Measurements from ENCODE around the gene CFAP20. TPM values are rescaled to one million over a fixed set of nuclear protein-coding genes. Genes with fewer than 3 reads are reported as not detected.

Gene CFAP20
- total RNA-seq, 1 donor from 2014 or later, result 34.5 TPM

DNA sequence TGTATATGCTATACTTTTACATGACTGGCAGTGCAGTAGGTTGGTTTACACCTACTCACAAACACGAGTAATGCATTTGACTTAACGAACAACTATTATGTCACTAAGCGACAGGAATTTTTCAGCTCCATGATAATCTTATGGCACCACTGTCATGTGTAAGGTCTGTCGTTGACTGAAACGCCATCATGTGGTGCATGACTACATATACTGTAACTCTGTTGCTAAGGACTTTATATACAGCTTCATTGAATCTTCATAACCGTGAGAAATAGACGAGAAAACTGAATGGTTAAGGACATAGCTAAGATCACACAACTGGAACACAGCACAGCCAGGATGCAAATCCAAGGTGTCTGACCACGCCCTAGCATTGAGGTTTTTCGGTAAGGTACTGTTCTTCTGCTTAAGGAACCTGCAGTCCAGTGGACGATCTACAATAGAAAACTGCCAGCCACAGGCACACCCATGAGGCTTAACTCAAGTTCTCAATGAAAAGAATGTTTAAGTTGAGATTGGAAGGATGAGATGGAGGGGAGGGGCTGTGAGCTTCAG is 3.3 kb downstream of the CFAP20 start:
- peak overlapping the region; percentile 96 for H3K27ac ChIP-seq (replicated peaks)
- intact Hi-C loops (cut with micrococcal nuclease), result loop anchor here (5.0 kb wide), 1 partner anchor 94 kb away; no protein-coding TSS in a partner anchor
- peak overlapping the region; percentile 97 for H3K4me3 ChIP-seq

DNA sequence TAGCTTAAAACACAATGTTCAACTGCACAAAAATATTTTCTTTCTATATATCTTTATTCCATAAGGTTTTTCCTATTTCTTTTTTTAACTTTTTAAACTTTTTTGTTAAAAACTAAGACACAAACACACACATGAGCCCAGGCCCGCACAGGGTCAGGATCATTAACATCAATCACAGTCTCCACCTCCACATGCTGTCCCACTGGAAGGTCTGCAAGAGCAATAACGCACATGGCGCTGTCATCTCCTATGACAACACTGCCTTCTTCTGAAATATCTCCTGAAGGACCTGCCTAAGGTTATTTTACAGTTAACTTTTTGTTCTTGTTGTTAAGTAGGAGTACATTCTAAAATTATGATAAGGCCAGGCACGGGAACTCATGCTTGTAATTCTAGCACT is 4.1 kb downstream of the CFAP20 start:
- TF ChIP-seq CTCF (IDR thresholded peaks at IDR 0.05; ENCODE audit: borderline replicate concordance), result no peak
- no peaks in the 10 kb centered on the region for H3K27me3 ChIP-seq (ENCODE audit: low read depth)
- intact Hi-C loops (cut with micrococcal nuclease), result loop anchor here (5.0 kb wide), 1 partner anchor 93 kb away; no protein-coding TSS in a partner anchor
- peak overlapping the region; percentile 96 for H3K27ac ChIP-seq (replicated peaks)
- H3K4me3 ChIP-seq, result no peak overlapping the region
- no peak for DNase-seq
- no peaks in the 10 kb centered on the region for H3K36me3 ChIP-seq
- H3K9me3 ChIP-seq (replicated peaks), result peaks cover 3% of the 10 kb centered on the region
- peaks cover 93% of the 10 kb centered on the region for H3K4me1 ChIP-seq

More for the DNA sequence above, 3.3 kb downstream of the CFAP20 start:
- H3K9me3 ChIP-seq (replicated peaks), result peaks cover 8% of the 10 kb centered on the region
- TF ChIP-seq CTCF (IDR thresholded peaks at IDR 0.05; ENCODE audit: borderline replicate concordance), result no peak
- no peaks in the 10 kb centered on the region for H3K36me3 ChIP-seq
- peaks cover 85% of the 10 kb centered on the region for H3K4me1 ChIP-seq
- DNase-seq, result no peak
- H3K27me3 ChIP-seq (ENCODE audit: low read depth), result no peaks in the 10 kb centered on the region

GRCh38 chr16:58124601-58124915 is 4.6 kb downstream of the CFAP20 start:
- no peak for TF ChIP-seq CTCF (IDR thresholded peaks at IDR 0.05; ENCODE audit: borderline replicate concordance)
- Histone ChIP-seq H3K36me3 (no peaks in the 10 kb centered on the region), H3K27me3 (ENCODE audit: low read depth) (no peaks in the 10 kb centered on the region), H3K4me1 (peaks cover 93% of the 10 kb centered on the region), H3K4me3 (no peak overlapping the region), H3K9me3 (replicated peaks) (no peaks in the 10 kb centered on the region), H3K27ac (replicated peaks) (peak overlapping the region; percentile 96)
- no peak for DNase-seq
- intact Hi-C loops (cut with micrococcal nuclease), result no loop called here

DNA sequence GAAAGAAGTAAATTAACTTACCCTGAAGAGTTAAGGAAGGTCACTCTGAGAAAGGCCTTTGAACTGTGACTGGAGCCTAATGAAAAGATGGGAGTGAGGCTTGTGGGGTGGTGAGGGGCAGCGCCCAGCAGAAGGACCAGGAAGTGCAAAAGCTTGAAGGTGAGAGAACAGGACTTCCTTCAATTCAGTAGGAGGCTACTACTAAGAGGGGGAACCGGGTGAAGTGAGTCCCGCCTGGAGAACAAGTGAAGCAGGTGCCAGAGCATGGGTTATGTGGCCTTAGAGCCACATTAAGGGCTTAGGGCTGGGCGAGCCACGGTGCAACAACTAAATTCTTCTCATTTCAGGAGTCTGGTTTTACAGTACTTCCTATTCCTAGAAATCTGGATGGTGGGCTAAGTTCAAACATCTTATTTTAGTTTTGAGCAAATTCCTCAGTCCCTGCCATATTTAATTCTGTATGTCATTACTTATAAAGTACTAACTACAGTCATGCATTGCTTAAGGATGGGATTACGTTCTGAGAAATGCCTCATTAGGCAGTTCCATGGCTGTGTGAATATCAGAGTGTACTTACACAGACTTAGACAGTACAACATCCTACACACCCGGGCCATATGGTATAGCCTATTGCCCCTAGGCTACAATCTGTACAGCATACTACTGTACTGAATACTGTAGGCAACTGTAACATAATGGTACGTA is 5.1 kb downstream of the CFAP20 start:
- Histone ChIP-seq H3K27me3 (ENCODE audit: low read depth) (no peaks in the 10 kb centered on the region), H3K9me3 (replicated peaks) (no peaks in the 10 kb centered on the region), H3K4me1 (peaks cover 97% of the 10 kb centered on the region), H3K36me3 (no peaks in the 10 kb centered on the region), H3K27ac (replicated peaks) (peak overlapping the region; percentile 96), H3K4me3 (no peak overlapping the region)
- no peak for TF ChIP-seq CTCF (IDR thresholded peaks at IDR 0.05; ENCODE audit: borderline replicate concordance)
- DNase-seq, result no peak
- intact Hi-C loops (cut with micrococcal nuclease), result loop anchor here (2.0 kb wide), 1 partner anchor 103 kb away; no protein-coding TSS in a partner anchor

DNA sequence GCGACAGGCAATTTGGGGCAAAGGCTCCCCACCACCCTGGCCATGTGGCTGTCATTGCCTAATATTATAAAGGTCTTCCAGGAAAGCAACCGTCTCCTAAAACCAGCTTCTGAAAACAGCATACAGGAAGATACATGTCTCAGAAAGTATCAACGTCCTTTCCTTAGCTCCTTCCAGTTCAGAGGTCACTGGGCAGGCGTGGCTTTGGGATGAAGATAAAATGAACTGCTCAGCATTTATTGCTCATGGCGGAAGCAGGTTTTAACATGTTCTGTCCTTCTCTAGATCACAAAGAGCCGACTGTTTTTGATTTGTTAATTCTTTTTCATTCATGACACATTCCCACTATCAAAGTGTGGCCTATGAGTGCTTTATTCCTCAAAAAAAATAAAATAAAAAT is 8.0 kb downstream of the CFAP20 start:
- H3K4me1 ChIP-seq, result peaks cover 98% of the 10 kb centered on the region
- no peaks in the 10 kb centered on the region for H3K27me3 ChIP-seq (ENCODE audit: low read depth)
- H3K36me3 ChIP-seq, result peaks cover 6% of the 10 kb centered on the region
- H3K9me3 ChIP-seq (replicated peaks), result no peaks in the 10 kb centered on the region
- peak overlapping the region; percentile 57 for H3K27ac ChIP-seq (replicated peaks)
- no peak overlapping the region for H3K4me3 ChIP-seq
- no peak for DNase-seq
- TF ChIP-seq CTCF (IDR thresholded peaks at IDR 0.05; ENCODE audit: borderline replicate concordance), result no peak
- intact Hi-C loops (cut with micrococcal nuclease), result no loop called here
